Body of pancreas (tissue), 4 donors: ENCODE data around the gene NFYC.

Experiments used
- POLR2A ChIP-seq, 3 donors: fragments of 450-650 bp; IDR thresholded peaks; one replicate each; pipeline ENCODE4 v1.6.1; 2016; ENCODE audit warnings: antibody characterized with exemption in 3 of 3, mild to moderate bottlenecking in 2 of 3
- TF ChIP-seq, protein P1 (sequence below), 7 experiments: fragments of 450-650 bp in 4 of 7; fragments of 200-600 bp in 3 of 7; sonication (generic) in 3 of 7; IDR thresholded peaks; one replicate each; pipeline ENCODE4 v1.5.1; 2016 to 2019; ENCODE audit warnings: antibody characterized with exemption in 7 of 7

DNA sequence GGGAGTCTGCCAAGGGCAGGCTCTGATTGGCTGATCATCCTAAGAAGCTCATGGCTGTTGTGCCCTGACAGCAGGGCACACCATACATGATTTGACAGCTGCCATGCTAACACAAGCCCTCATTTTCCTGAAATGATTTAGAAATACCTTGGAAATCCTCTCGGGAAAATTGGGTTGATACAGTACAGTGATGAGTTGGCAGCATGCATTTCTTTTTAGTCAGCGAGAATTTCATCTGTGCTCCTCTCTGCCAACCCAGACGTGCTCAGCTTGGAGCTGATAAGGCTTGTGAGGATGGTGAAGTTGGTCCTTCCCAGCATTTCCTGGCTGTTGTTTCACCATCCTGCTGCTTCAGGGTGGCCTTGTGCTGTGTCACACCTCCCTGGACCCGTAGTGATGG lies 69.5 kb downstream of the NFYC start:
- TF ChIP-seq, protein P1, sequence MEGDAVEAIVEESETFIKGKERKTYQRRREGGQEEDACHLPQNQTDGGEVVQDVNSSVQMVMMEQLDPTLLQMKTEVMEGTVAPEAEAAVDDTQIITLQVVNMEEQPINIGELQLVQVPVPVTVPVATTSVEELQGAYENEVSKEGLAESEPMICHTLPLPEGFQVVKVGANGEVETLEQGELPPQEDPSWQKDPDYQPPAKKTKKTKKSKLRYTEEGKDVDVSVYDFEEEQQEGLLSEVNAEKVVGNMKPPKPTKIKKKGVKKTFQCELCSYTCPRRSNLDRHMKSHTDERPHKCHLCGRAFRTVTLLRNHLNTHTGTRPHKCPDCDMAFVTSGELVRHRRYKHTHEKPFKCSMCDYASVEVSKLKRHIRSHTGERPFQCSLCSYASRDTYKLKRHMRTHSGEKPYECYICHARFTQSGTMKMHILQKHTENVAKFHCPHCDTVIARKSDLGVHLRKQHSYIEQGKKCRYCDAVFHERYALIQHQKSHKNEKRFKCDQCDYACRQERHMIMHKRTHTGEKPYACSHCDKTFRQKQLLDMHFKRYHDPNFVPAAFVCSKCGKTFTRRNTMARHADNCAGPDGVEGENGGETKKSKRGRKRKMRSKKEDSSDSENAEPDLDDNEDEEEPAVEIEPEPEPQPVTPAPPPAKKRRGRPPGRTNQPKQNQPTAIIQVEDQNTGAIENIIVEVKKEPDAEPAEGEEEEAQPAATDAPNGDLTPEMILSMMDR (IDR thresholded peaks at IDR 0.05): no peak
- TF ChIP-seq POLR2A (IDR thresholded peaks at IDR 0.05): no peak
